A673 (cell line): Measurements from ENCODE around the gene NT5C3B. TPM values are rescaled to one million over a fixed set of nuclear protein-coding genes. Genes with fewer than 3 reads are reported as not detected.

Experiments used
- BruUV-seq: library from RNA; stranded (reverse); fragments of 400-500 nt; replicated peaks from 2 replicates; lab custom pipeline; 2021; lab: Mats Ljungman, UMichigan
- CTCF ChIA-PET: fragments of 300-600 bp; sonication (Branson Sonifier 250); formaldehyde crosslinking; loops from one replicate; lab custom pipeline; 2022; ENCODE audit warnings: antibody characterized with exemption; lab: Charles Lee
- POLR2A ChIA-PET: fragments of 300-600 bp; sonication (Branson Sonifier 250); formaldehyde crosslinking; loops from one replicate; lab custom pipeline; 2022; ENCODE audit warnings: antibody characterized with exemption; ENCODE audit not compliant: low non-redundant PET; lab: Charles Lee
- DNase-seq: peaks from one replicate; pipeline ENCODE4 v3.0.0-alpha.2; 2015; ENCODE audit warnings: low spot score
- H3K27ac ChIP-seq: fragments of 200-600 bp; sonication (generic); 2 replicates; pipeline ENCODE4 v1.5.1; 2016; ENCODE audit warnings: mixed run types, low read depth, mild to moderate bottlenecking, mixed read lengths, antibody characterized with exemption, low read length; ENCODE audit not compliant: poor library complexity, severe bottlenecking
- H3K27me3 ChIP-seq: fragments of 200-600 bp; sonication (generic); replicated peaks from 2 replicates; pipeline ENCODE4 v1.6.1; 2017; ENCODE audit warnings: mixed run types, low read depth, mild to moderate bottlenecking, mixed read lengths, antibody characterized with exemption, low read length; ENCODE audit not compliant: insufficient read depth, poor library complexity
- H3K36me3 ChIP-seq: fragments of 200-600 bp; sonication (generic); 2 replicates; pipeline ENCODE4 v1.6.1; 2016; ENCODE audit warnings: mixed run types, mild to moderate bottlenecking, mixed read lengths, antibody characterized with exemption, low read length; ENCODE audit not compliant: insufficient read depth, poor library complexity, severe bottlenecking
- H3K4me1 ChIP-seq: fragments of 200-600 bp; sonication (generic); 2 replicates; pipeline ENCODE4 v1.6.1; 2017; ENCODE audit warnings: mixed run types, mild to moderate bottlenecking, mixed read lengths, antibody characterized with exemption, low read length; ENCODE audit not compliant: insufficient read depth, poor library complexity, severe bottlenecking
- H3K4me3 ChIP-seq: fragments of 200-600 bp; sonication (generic); 2 replicates; pipeline ENCODE4 v1.5.1; 2016; ENCODE audit warnings: low read depth, mixed run types, mild to moderate bottlenecking, mixed read lengths, low read length; ENCODE audit not compliant: poor library complexity, severe bottlenecking
- H3K9me3 ChIP-seq: fragments of 200-600 bp; sonication (generic); 2 replicates; pipeline ENCODE4 v1.6.1; 2016; ENCODE audit warnings: mixed run types, low read depth, mild to moderate bottlenecking, mixed read lengths, antibody characterized with exemption, low read length; ENCODE audit not compliant: poor library complexity, severe bottlenecking
- CTCF ChIP-seq: fragments of 300-800, 200-600 bp; sonication (generic); conservative IDR thresholded peaks from 2 replicates; pipeline ENCODE4 v1.5.1; 2017; ENCODE audit warnings: low read depth, mild to moderate bottlenecking, antibody characterized with exemption, low read length, moderate library complexity, mixed read lengths
- EZH2 ChIP-seq: fragments of 200-600 bp; sonication (generic); IDR thresholded peaks from 2 replicates; pipeline ENCODE4 v1.6.1; 2017; ENCODE audit warnings: borderline replicate concordance, low read depth, mild to moderate bottlenecking, mixed read lengths, antibody characterized with exemption, low read length; ENCODE audit not compliant: poor library complexity, severe bottlenecking
- intact Hi-C: fragments of 100-400 bp; cut with micrococcal nuclease; formaldehyde crosslinking; loops from one replicate; pipeline ENCODE4 v1.10.0; 2022; ENCODE audit not compliant: unreplicated experiment
- total RNA-seq: library from RNA; stranded (reverse); gene quantifications from 2 replicates; pipeline ENCODE4 v1.2.3, GENCODE V29; 2021

NT5C3B gene
- total RNA-seq, 1 experiment from 2014 or later = 46.7 TPM

- Histone ChIP-seq H3K4me1 (no peaks in the 10 kb centered on the region), H3K36me3 (peaks cover 54% of the 10 kb centered on the region), H3K9me3 (no peaks in the 10 kb centered on the region), H3K27me3 (no peaks in the 10 kb centered on the region), H3K4me3 (no peak overlapping the region), H3K27ac (no peak overlapping the region)
- POLR2A ChIA-PET = no interaction called here
- no peak for DNase-seq
- intact Hi-C loops = no loop called here
- TF ChIP-seq EZH2 (no peak), CTCF (no peak)
- CTCF ChIA-PET = no interaction called here
- BruUV-seq = no TSS peak
Measured at GRCh38 chr17:41870627-41871026, 34.6 kb upstream of the NT5C3B start.

GRCh38 chr17:41870097-41870496 is 34.1 kb upstream of the NT5C3B start:
- CTCF ChIA-PET = no interaction called here
- no peak for TF ChIP-seq CTCF
- no peak for TF ChIP-seq EZH2

DNA sequence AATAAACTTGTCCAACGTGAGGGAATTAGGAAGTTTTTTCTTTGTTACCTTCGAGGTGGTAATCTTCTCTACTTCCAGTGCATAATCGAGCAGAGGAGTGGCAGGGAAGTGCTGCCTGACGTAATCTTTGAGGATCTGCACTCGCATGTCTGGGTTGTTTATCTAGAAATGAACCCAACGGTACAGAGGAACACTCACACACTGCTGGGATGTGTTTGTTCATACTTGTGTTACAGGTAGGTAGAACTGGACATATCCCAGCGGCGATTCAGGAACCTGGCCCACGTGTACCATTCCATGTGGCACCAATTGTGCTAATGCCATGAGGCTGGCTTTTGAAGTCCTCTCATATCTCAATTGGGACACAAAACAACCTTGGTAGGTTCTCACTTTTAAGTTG is 33.4 kb upstream of the NT5C3B start:
- intact Hi-C loops = no loop called here
- H3K27ac ChIP-seq = no peak overlapping the region
- ChIA-PET POLR2A (no interaction called here), CTCF (no interaction called here)
- no peaks in the 10 kb centered on the region for H3K27me3 ChIP-seq
- DNase-seq = no peak
- no TSS peak for BruUV-seq
- no peaks in the 10 kb centered on the region for H3K9me3 ChIP-seq
- TF ChIP-seq CTCF = no peak
- no peaks in the 10 kb centered on the region for H3K4me1 ChIP-seq
- H3K4me3 ChIP-seq = no peak overlapping the region
- peaks cover 54% of the 10 kb centered on the region for H3K36me3 ChIP-seq

More at GRCh38 chr17:41870097-41870496, 34.1 kb upstream of the NT5C3B start:
- intact Hi-C loops = no loop called here
- no peaks in the 10 kb centered on the region for H3K27me3 ChIP-seq
- no peak overlapping the region for H3K27ac ChIP-seq
- DNase-seq = no peak
- BruUV-seq = no TSS peak
- no peaks in the 10 kb centered on the region for H3K4me1 ChIP-seq
- peaks cover 54% of the 10 kb centered on the region for H3K36me3 ChIP-seq
- no peak overlapping the region for H3K4me3 ChIP-seq
- no peaks in the 10 kb centered on the region for H3K9me3 ChIP-seq
- POLR2A ChIA-PET = no interaction called here
